Measurements from ENCODE around the gene GNAS-AS1. TPM values are rescaled to one million over a fixed set of nuclear protein-coding genes. Genes with fewer than 3 reads are reported as not detected.

The GNAS-AS1 gene
- not detected for total RNA-seq

GRCh38 chr20:58850693-58851174 lies at the start of gene GNAS-AS1:
TSS of gene GNAS-AS1 (minus strand) at chr20:58850902.
- peak; percentile 61 for DNase-seq

- DNase-seq: no peak
These were observed 49.7 kb upstream of the GNAS-AS1 start for GRCh38 chr20:58900397-58900796.

DNA sequence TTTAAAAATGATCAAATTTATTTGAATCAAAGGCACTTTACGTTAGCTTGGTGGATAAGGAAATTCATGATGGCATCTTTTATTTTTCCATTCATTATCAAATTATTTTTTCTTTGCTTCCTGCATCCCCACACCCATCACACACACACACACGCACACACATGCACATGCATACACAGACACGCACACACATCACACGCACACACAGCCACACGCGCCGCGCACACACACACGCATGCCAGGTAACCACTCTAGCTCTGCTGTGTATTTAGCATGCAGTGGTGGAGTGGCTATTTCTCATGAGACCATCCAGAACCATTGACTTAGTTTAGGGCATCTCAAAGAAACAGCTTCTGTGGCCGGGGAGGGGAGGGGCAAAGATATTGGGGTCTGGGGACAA lies 48.8 kb upstream of the GNAS-AS1 start:
- DNase-seq: no peak

DNA sequence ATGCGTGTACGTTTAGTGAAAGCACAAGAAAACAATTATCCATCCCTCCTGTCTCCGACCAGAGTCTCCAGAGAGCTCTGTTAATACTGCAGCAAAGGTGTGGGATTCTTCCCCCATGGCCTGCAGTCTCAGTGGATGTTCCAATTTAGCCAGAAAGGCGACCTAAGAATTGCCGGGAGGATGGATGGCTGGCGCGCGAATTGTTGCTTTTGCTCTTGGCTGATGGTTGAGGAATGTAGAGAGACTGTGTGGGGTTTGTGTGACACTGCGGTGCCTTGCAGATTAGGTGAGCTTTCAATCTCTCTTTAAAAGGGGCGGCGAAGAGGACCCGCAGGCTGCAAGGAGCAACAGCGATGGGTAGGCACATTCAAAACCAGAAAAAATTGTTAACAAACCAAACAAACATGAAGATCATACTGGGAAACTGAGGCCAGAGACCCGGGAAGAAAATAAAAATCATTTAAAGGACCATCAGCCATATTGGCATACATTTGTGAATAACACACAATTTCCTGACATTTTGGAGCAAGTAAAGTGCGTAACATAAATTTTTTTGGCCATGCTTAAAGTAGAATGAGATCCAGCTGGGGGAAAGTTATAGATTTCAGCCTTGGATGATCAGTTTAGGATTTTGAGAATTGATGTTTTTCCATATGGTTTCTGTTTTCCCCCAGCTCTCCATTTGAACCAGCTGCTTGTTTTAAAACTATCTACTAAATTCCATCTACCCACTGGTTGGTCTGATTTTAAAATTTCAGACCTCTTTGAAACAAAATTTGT lies 48.1 kb upstream of the GNAS-AS1 start:
- no peak for DNase-seq

GRCh38 chr20:58897488-58897887 lies 46.8 kb upstream of the GNAS-AS1 start:
- no peak for DNase-seq

- no peak for DNase-seq
These were observed 46.1 kb upstream of the GNAS-AS1 start for GRCh38 chr20:58896820-58897219.

GRCh38 chr20:58895448-58896180 lies 44.9 kb upstream of the GNAS-AS1 start:
- no peak for DNase-seq

GRCh38 chr20:58894652-58895447 lies 44.1 kb upstream of the GNAS-AS1 start:
- no peak for DNase-seq

- no peak for DNase-seq
These were observed 42.8 kb upstream of the GNAS-AS1 start for GRCh38 chr20:58893355-58894120.

DNA sequence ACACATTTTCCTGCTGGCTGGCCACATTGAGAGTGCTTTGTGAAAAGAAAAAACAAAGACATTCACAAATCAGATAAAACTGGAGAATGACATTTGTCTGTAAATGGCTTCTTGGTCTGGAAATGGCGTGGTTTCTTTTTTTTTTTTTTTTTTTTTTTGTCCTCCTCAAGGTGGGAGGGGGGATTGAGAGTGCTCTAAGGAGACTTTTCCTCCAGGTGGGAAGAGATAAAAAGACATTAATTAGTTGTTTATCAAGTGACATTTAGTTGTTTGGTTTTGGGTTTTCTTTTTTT lies 42.2 kb upstream of the GNAS-AS1 start:
- no peak for DNase-seq

DNA sequence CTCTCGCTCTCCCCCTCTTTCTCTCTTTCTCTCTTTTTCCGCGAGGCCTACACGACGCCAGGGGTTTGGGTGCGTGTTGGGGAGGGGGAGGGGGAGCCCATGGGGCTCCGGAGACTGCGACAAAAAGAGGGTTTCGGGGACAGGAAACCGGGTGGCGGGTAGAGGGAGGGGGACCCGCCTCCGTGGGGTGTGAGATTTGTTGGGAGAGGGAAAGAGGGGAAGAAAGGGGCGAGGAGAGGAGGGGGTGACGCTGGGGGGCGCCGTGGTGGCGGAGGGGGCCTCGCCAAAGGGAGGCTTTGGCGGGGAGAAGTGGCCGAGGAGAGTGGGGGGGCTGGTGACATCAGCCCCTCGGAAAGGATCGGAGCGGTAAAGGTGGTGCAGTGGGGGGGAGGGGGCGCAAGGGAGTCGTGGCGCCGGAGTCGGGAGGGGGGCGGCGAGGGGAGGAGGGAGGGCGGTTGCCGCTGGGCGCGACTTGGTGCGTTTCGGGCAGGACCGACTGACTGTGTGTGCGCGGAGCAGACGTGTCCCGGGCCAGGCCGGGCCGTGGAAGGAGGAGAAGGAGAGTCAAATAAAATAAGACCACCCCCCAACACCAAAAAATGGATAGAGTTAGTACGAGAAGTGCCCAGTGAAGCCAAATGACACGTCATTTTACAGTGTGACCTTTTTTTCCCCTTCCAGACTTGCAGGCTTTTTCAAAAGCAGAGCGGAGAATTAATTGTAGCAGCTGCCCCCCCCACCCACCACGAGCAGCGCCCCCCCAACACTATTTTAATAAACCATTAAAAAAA lies 41.6 kb upstream of the GNAS-AS1 start:
- DNase-seq: peak; percentile 61

DNA sequence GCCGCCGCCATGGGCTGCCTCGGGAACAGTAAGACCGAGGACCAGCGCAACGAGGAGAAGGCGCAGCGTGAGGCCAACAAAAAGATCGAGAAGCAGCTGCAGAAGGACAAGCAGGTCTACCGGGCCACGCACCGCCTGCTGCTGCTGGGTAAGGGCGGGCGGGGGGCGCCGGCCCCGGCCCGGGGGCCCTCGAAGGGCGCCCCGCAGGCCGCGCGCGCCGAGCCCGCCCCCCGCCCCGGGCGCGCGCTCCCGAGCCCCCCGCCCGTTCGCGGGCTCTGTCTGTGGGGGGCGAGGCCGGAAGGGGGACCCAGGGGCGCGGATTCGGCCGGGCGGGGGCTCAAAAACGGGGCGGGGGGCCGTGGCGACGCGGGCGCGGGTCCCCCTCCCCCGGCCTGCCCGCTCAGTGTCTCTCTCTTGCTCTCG lies 41.0 kb upstream of the GNAS-AS1 start:
- no peak for DNase-seq

GRCh38 chr20:58891086-58891717 lies 40.5 kb upstream of the GNAS-AS1 start:
- peak; percentile 67 for DNase-seq

DNA sequence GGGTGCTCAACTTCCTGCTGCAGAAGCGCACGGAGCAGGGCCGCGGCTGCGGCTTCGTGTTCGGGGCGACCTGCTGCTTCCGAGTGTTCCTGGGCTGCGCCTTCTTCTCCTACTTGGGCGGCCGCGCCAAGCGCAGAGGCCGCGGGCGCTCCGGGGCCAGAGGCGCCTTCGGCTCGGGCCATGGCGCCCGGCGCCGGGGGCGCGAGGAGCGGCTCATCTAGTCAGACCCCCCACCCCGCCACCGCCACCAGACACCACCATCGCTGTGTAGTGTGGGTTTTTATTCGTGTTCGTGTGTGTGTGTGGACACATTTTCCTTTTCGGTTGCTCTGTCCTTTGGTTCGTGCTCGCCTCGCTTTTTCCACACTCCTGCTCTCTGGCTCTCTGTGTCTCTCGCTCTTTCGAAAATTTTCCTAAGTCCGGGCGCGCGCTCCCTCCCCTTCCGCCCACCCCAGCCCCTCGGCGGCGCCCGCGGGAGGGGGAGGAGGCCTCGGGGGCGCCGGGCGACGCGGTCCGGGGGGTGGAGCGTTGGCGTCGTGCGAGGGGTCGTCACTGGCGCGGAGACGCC lies 39.9 kb upstream of the GNAS-AS1 start:
- DNase-seq: peak; percentile 57

GRCh38 chr20:58889798-58890517 lies 39.3 kb upstream of the GNAS-AS1 start:
- DNase-seq: no peak

DNA sequence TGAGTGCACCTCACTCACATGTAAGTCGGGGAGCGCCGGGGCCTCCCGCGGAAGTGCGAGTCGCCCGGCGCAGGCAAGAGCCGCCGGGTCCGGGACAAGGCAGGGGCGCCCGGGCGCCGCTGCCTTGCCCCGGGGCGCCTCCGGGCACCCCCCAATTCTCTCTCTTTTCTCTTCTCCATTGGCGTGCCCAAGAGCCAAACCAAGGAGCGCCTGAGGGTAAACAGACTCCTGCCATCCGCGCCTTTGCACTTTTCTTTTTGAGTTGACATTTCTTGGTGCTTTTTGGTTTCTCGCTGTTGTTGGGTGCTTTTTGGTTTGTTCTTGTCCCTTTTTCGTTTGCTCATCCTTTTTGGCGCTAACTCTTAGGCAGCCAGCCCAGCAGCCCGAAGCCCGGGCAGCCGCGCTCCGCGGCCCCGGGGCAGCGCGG lies 38.6 kb upstream of the GNAS-AS1 start:
- no peak for DNase-seq

- peak; percentile 76 for DNase-seq
These were observed 38.0 kb upstream of the GNAS-AS1 start for GRCh38 chr20:58888521-58889333.

DNA sequence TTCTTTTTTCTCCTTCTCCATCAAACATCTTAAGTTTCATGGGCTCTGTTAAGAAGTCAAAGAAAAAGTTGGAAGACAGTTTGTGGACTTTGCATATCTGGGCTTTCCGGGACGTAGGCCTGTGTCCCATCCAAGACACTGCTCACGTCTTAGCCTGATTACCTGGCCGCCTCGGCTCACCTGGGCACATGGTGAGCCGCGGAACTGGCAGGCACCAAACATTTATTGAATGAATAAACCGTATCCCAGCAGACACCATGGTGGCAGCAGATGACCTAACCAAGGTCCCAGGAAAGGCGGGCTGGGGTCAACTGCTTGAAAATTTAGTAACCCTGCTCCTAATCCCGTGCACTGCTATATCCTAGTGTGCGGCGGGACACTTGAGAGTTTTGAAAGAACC lies 37.4 kb upstream of the GNAS-AS1 start:
- no peak for DNase-seq

DNA sequence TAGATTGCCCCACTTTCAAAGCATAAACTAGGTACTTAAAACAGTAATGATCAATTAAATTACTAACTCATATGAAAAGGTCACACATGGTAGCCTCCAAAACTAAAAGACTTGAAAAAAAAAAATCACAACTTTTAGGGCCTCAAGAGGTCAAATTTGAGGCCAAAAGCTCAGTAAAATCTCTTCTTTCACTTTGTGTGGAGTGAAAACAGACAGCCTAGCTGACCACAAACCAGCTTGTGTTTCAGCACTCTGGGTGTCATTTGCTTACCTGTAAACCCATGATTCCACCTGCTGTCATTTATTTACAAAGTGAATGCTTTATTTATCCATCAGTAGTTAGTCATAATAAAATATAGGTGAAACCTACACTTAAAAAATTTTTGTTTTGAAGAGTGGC lies 35.8 kb upstream of the GNAS-AS1 start:
- no peak for DNase-seq
